GM21786 (cell line): ENCODE data around the gene GALNTL6.

Source experiments
- ATAC-seq: cut with Tn5 transposase; IDR thresholded peaks from one replicate; pipeline ENCODE4 v1.9.1; 2021; ENCODE audit not compliant: unreplicated experiment

Gene GALNTL6

DNA sequence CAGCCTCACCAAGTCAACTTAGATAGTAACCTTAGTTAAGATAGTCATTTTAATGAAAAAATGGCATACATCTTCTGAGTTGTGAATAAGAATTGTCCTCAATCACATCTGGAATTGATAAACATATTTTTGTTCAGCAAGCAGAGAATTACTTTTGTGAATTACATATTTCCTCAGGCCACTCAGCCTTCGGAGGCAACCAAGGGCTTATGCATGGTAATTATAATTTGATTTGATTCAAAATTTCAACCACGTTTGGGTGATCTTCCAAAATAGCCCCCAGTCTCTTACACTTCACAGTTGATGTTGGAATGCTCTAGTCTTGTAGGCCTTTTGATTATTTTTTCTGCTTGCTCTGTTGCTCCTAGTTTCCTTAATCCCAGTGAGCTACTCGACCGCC, 63.4 kb downstream of the GALNTL6 start:
- no peak for ATAC-seq

DNA sequence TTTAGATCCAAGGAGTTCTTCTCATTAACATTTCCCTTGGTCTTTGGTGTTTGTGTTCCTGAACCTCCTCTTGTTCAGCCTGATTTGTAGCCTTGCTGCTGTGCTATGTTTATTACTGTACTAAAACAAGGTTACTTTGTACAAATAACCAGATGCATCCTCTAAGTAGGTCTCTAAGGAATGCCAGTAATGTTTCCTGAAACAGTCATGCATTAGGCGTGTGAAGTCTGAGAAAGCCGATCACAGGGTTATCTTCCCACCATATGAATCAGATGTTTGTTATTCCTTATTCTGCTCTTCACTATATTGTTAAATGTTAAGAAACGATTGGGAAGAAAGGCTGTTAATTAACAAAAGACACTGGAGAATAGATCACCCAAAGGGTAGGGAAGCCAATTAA, 66.9 kb downstream of the GALNTL6 start:
- no peak for ATAC-seq

DNA sequence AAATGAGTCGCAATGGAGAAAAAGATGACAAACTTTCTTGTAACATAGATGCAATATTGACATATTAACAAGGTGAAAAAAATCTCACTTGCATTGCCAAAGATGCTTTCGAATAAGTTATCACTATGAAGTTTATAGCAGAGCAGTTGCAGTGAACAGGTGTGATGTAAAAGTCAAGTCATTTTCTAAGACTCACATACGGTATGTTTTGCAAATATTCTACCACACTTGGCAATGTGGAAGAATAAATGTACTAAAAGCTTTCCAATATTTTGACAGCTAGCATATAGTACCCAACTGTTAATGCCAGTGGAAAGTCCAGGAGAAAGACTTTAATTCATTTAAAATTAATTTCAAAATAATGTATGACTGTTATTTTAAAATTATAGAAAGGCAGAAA, 76.5 kb downstream of the GALNTL6 start:
- no peak for ATAC-seq

DNA sequence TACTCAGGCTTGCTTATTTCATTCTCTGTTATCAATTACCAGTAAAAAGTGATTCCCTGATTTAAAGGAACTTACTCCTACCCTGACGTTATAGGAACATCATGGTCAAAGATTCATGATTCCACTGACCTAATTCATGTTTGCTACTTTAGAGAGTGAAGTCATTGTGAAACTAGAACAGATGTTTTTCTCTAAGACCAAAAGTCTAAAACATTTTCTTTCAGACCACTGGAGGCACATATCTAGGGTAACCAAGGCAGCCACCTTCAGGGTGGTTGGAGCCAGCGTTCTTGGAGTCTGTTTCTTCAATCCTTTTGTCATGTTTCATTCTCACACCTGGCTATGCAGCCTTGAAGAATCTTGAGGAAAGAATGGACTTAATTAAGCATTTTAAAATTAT, 77.8 kb downstream of the GALNTL6 start:
- peak; percentile 95 for ATAC-seq

DNA sequence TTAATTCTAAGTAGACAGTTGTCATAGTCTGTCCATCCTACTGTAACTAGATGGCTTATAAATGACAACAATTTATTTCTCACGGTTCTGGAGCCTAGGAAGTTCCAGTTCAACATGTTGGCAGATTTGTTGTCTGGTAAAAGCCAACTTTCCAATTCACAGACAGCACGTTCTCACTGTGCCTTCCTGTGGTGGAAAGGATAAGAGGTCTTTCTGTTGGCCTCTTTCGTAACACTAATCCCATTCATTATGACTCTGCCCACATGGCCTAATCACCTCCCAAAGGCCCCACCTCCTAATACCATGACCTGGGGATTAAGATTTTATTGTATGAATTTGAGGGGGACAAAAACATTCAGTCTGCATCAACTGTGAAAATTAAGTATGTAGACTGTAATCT, 83.2 kb downstream of the GALNTL6 start:
- ATAC-seq, result no peak

DNA sequence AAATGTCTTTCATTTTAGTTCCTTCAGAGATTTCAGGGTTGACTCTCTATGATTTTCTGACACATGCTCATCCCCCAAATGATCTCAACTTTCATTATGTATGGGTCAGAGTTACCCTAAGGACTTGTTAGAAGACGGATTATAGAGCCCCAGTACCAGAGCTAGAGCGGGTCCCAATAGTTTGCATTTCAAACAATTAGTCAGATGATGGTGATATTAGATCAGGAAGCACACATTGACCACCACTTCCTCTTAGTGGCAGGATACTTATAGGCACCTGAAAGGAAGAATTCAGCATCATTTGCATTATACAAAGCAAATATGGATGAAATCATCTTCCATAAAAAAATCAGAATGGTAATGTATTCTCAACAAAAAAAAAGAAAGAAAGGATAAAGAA, 106.1 kb downstream of the GALNTL6 start:
- no peak for ATAC-seq

DNA sequence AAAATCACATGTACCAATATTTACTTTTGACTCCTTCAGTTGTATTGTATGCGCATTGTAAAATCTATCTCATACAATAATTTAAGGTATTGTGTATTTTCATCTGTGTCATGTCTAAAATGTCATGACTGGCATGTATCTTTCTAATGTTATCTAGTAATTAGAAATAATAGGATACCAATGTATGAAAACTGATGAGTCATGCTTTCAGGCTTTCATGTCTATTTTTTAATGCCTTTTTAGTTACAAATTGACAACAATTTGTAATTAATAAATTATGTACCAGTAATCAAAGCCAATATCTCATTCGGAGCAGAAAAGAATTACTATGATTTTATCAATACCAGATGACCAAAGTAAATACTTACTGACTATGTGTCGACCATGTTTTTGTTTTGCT, 107.7 kb downstream of the GALNTL6 start:
- no peak for ATAC-seq

DNA sequence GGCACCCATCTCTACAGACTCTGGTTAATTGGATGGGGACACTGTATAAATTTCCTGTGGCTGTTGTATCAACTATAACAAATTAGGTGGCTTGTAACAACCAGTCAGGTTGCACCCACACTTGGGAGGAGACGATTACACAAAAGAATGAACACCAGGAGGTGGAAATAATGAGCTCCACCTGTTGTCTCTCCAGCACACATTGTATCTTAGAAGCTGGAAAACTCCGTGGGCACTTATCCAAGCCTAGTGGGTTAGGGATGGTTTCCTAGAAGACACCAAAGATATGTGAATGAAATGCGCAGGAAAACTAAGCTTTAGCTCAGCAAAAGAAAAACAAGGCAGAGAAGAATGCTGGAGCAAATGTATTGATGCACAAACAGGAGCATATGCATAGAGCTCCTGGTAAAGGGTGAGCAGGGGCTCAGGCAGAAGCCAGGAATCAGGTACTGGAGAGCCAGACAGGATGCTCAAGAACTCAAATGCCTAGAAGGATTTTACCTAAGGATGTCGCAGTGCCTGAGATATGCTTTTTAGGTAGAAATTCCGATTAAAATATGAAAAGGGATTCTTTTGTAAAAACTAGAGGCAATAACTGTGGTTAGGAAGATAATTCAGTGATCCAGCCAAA, 111.7 kb downstream of the GALNTL6 start:
- ATAC-seq, result no peak

DNA sequence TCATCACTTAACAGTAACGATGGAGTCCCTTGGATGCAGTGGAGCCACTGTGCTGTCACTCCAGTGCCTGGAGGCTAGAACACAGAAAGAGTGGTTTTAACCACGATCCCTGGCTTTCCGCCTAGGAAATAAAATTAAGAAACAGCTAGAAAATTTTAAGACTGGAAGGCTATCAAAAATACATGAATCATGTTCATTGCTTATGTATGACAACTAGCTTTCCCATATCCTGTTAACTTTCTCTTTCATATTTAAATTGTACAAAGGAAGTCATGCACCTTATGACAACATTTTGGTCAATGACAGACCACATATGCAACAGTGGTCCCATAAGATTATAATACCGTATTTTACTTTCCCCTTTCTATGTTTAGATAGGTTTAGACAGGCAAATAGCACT, 115.1 kb downstream of the GALNTL6 start:
- no peak for ATAC-seq

DNA sequence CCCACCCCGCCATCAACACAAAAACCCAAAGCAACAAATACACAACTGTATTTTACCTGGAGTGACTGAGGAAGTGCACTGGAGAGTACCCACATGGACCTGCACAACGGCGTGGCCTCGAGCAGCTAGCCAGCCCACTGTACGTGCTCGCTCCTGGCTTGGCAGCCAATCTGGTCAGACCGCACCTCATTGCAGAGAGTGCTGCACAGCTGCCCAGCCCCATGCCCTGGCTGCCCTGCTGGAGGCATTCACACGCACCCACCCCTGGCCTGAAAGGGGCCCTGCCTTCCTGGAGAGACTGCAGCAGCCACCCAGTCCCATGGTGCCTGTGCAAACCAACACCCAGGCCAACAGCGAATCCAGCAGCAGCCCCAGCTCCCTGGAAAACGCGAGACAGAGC, 116.3 kb downstream of the GALNTL6 start:
- ATAC-seq, result no peak

DNA sequence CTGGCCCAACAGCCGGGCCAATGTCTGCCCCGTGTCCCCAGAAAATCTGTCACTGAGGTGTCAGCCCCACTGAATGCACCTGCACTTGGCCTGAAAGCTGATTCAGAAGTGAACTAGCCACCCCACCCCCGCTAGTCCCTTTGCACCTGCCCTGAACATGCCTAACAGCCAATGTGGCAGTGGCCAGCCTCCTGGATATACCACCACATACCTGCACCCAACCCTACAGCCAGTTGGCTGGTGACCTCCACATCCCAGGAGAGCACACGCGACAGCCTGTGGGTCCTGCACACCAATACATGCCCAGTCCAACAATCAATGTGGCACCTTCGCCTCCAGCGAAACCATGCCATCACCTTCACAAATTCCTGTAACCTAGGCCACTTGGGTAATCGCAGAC, 116.7 kb downstream of the GALNTL6 start:
- no peak for ATAC-seq

DNA sequence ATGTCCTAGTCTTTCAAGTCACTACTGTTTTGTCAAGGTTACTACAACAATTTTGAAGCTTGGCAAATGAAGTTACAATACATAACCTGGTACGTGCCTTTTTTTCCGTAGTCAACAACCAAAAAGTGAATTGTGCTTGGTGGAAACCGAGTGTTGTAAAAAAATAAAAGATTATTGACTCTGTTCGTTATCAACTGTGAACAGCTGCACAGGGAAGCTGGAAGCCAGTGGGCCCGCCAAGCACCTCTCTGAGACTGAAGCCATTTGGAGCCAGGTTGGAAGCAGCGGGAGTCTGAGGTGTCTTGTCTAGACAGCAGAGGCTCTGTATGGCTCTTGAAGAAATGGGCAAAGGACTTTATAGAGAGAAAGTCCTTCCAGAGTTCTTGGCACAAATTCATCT, 119.0 kb downstream of the GALNTL6 start:
- ATAC-seq, result no peak

DNA sequence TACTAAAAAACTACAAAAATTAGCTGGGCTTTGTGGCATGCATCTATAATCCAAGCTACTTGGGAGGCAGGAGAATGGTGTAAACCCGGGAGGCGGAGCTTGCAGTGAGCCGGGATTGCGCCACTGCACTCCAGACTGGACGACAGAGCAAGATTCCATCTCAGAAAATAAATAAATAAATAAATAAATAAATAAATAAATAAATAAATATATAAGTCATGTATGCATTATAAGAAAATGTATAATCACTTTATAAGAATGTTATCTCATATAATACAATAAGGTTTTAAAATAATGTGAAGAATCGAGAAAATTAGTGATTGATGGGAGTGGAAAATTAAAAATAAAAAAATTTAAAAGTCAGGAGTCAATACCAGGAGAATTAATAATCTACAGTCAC, 127.5 kb downstream of the GALNTL6 start:
- ATAC-seq, result no peak

DNA sequence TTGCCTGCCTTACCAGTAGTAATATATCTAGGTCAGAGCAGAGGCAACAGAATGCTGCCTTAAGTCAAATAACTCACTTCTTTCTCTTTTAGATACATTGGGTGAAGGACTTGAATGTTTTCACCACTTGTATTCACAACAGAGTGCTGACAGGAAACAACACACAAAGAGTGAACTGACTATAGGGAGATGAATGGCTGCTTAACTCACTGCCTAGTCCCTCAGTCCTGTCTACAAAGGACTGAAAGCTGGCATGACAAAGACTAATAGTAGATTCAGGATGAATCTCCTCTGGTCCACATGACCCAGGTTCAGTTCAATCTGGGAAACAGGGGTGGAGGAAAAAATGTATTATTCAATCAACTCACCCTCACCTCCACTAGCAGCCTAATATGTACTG, 134.2 kb downstream of the GALNTL6 start:
- ATAC-seq, result no peak

DNA sequence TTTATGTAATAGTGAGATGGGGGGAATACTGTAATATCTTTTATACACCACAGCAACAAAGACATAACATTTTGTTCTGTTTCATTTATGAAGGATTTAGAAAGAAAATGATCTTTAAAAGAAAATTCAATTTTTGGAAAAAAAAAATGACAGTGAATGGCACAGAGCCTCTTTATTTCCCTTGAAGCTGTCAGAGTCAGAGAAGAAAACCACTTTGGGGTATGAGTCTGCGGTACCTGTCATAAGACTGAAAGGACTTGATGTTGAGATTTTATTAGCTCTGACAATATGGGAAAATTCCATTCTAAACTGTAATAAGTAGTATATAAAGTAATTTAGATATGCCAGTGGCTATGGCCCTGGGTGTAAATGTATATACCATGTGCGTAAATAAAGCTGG, 134.8 kb downstream of the GALNTL6 start:
- no peak for ATAC-seq

DNA sequence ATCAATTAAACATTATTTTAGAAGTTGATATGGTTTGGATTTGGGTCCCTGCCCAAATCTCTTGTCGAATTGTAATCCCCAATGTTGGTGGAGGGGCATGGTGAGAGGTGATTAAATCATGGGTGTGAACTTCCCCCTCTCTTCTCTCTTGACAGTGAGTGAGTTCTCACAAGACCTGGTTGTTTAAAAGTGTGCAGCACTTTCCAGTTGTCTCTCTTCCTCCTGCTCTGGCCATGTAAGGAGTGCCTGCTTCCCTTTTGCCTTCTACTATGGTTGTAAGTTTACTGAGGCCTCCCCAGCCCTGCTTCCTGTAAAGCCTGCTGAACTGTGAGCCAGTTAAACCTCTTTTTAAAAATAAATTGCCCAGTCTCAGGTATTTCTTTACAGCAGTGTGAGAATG, 141.4 kb downstream of the GALNTL6 start:
- peak; percentile 76 for ATAC-seq

DNA sequence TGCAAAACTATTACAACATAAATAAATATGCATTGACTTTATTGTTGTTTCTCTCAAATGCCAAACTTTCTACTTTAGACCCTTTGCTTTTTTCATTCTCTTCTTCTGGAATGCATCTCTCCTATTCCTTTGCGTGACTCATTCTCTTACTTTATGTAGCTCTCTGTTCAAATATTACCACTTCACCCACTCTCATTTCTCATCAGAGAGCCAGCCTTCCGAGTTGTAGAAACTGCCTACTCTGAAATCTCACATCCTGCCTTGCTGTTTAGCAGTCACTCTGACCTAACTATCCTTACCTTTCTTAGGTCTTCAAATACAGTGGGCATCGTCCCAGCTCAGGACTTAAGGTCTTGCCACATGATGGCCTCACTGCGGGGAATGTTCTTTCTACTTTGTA, 143.5 kb downstream of the GALNTL6 start:
- no peak for ATAC-seq

DNA sequence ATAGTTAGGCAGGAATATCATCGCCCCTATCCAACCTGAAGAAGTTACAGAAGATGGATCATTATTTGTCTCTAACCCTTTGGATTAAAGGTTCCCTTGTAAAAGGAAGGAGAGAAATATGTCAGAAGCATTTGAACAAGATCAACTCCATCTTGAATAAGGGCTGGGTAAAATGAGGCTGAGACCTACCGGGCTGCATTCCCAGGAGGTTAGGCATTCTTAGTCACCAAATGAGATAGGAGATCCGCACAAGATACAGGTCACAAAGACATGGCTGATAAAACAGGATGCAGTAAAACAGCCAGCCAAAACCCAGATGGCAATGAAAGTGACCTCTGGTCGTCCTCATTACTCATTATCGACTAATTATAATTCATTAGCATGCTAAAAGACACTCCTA, 148.9 kb downstream of the GALNTL6 start:
- no peak for ATAC-seq

DNA sequence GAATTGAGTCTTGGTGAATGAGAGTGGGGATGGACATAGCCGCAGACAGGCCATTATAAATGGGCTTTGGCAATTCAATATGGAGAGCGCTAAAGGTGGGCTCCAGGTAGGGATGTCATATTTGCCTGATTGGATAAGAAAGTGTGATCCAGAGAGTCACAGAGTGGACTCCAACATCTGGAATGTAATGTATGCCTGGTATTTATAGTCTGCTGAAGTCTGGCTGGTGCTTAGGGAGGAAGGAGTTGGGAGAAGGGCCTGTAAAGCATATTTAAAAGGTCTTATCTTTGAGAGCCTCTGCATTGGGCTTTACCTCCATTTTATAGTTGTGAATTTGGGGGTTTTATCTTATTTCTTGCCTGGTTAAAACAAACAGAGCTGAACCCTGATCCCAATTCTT, 153.2 kb downstream of the GALNTL6 start:
- ATAC-seq, result no peak

DNA sequence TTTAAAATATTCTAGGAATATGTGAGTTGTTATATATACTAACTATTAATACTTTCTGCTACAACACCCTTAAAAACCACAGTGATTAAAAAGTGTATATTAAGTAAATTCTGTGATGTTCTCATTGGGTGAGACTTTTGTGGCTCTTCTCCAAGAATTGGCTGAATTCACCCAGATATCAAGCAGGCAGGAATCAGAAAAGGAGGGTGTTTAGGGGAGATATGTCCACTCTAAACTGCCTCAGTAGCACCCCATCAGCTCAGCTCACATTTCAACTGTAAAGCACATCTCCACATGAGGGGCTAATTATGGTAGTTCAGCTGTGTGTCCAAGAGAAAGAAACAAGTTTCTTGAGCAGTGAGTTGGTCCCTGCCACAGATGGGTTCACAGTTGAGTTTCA, 165.0 kb downstream of the GALNTL6 start:
- no peak for ATAC-seq

DNA sequence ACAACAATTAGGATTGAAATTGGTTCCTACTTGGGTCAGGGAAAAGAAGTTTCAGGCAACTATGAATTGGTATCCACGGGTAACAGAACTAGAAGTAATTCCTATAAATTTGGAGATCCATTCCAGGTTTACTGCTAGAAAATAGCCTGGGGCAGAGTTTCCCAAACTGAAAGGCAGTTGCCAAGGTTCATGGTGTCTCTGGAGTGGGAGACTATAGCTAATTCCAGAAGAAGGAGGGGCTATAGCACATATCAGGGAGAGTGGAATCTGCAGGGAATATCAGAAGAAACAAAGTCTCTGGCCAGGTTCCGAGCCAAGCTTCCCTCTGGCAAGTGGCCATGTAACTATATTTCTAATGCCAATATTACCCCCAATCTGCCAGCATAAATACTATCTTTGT, 166.3 kb downstream of the GALNTL6 start:
- ATAC-seq, result no peak

DNA sequence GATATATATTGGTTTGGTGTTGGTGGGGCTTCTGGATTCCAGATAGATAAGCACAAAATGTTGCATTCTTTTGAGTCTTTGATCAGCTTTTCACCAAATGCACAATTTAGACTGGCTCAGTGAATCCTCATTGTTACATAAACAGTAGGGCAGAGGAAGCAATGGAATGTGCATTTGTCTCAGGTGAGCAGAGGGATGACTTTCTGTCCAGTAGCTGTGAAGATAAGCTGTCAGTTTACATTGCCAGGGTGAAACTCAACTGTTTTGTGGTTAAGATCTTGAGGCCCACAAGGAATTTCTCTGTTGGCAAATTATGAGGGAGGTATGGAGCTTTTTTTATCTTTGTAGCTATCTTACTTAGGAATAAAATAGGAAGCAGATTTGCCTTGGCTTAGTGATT, 168.0 kb downstream of the GALNTL6 start:
- ATAC-seq, result no peak

DNA sequence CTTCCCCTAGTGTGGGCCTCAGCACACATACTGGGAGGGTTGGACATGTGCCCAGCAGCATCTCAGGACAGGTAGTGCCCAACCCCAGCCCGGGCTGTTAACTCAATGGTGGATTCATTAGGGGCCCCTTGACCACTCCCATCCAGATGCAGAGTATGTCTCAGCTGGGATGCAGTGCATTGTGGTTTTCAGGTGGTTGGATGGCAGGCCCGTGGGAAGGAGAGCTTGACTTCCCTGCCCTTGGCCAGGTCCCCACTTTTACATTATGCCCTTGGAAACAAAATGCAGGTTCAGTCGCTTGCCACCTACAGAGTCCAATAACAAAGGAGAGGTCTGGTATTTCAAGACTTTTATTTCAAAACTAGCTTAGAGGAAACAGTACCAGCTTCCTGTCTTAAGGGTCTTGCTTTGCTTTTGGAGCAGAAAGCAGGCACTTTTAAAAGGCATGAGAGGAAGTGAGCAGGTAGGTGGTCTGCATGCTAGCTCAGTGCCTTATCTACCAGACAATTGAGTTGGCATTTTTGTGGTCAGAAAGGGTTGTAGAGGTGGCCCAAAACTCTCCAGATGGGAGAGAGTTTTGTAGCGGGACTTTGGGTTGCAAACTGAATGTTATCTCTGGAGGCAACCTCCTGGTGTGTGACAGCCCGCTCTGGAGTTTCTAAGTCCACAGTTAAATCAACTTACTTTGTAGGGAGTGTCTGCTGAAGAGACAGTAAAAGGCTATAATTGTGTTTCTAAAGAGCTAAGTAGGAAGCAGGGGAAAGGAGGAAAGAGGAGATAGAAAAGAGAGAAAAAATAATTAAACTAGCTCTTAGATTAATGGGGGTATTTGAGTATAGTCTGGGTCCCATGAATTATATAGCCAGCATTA, 171.0 kb downstream of the GALNTL6 start:
- ATAC-seq, result no peak
